GM15510 (cell line): ENCODE data around the gene NPL.

Source experiments
- POLR2A ChIP-seq: IDR thresholded peaks from 3 replicates; pipeline ENCODE4 v1.6.1; 2011; ENCODE audit warnings: borderline replicate concordance; ENCODE audit not compliant: insufficient read length; ENCODE audit errors: extremely low read depth

The NPL gene

DNA sequence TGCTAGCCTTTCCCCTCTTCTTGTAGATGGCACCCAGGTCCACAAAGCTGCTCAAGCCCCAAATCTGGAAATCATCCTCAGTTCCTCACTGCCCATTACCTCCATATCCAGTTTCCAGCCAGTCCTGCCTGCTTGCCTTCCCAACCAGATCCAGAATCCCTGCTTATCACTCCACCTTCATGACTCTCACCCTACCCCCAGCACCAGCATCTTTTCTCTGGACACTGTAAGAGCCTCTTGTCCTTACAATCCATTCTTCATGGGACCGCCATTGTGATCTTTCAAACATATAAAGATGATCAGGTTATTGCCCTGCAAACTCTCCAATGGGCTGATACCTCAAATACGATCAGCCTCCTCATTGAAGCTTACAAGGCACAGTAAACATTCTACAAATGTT lies 23.5 kb upstream of the NPL start:
- TF ChIP-seq POLR2A, result no peak

DNA sequence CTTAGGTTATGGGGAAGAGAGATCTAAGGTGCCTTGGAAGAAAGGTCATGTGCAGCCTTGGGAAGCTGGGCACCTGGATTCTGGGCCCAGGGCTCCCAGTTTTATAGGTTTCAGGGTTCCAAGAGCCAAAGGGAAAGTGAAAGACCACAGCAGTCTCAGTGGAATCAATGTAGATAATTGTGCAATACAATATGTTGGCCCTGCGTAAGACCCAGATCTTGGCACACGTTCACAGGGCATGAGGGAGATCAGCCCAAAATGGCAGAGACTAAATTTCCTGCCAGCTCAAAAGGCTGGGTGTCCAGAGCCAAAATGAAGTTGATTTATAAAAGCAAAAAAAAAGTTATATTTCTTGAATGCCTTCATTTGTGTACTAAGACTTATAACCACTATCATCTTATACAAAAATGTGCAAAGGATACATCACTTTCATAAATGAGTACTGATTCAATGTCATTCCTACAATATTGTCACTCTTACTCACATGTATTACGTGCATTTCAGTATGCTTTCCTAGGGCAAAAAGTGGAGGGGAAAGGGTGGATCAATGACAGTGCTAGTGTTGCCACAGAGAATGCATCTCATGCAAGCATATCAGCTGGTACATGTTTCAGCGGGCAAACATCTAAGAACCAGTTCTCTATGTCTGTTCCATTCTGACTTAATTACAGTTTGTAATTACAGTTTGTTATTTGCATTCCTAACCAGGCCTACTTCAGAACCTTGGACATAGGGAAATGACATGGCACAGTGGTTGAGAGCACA lies 22.5 kb upstream of the NPL start:
- TF ChIP-seq POLR2A, result no peak

DNA sequence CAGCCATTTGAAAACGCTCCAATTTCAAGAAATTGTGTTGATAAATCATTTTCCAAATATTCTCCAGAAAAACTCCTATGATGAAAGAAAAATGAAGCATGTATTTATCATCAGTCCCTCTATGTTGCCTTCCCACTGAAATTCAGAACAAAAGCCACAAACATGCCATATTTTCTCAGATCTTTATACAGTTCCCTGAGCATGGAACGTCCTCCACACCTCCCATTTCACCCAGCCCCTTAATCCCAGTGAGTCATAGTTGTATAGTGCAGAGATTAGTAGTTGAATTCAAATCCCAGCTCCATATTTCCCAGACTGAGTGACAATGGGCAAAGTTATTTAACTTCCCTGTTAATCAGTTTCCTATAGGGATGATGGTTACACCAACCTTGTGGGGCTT lies 20.6 kb upstream of the NPL start:
- TF ChIP-seq POLR2A, result no peak

DNA sequence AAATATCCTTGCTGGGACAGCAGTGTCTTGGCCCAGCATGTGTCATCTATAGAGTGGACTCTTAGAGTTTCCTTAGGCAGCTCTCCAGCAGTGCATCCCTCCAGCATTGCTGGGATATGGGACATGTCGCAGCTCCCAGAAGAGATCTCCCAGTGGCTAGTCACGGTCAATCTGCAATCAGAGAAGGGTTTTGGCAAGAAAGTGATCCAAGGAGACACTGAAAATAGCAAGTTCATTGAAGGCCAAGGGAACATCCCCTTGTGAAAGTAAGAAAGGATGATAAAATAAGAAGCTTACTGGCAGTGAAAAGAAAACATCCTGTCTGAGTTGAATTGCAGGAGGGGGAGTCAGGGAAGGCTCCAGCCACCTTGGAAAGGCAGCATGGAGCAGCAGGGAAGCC lies 19.3 kb upstream of the NPL start:
- no peak for TF ChIP-seq POLR2A

DNA sequence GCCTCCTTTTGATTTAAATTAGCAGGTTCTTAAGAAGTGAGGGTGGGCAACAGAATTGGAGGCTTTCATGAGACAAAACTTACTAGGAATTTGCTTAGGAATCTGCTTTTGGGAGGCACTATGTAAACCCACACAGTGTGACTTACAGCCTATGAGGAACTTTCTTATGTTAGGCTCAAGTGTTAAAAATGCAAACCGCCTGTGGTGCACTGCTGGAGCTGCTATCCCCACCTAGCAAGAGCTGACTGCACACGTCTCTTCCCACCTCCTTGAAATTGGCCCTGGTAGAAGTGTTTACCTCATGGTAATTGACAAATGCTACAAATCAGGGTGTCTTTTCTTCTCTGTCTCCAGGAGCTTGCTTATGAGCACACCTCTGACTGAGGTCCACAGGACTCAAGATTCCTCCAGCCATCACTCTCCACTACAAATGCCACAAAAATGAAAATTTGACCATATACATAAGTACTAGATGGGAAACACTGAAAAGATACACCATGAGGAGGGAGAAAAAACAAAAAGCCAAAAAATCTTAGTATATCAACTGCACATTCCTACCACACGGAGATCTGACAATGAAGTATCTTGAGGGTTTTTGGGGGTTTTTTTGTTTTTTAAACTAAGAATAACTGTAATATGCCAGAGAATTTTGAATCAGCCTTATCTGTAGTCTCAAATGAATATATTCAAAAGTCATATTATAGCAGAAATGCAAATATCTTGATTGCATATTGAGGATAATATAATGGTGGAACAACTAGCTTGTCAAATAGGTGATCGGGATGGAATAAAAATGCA lies 18.2 kb upstream of the NPL start:
- no peak for TF ChIP-seq POLR2A

DNA sequence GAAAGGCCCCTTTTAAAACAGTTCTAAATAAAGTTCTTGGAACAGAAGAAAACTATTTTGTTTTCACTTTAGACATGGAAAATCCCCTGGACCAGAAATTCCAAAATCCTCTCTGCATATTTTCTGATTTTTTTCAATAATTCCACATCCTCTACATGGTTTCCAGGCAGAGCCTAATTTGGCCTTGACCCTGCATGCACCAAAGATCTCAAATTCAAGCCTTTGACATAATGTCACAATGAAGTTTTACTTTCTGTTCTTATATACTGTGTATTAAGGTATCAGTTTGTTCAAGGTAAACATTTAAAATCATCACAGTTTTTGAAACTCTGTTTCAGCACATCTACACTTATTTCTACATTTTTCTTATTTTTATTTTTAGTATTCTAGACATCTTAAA lies 12.2 kb upstream of the NPL start:
- TF ChIP-seq POLR2A, result no peak

DNA sequence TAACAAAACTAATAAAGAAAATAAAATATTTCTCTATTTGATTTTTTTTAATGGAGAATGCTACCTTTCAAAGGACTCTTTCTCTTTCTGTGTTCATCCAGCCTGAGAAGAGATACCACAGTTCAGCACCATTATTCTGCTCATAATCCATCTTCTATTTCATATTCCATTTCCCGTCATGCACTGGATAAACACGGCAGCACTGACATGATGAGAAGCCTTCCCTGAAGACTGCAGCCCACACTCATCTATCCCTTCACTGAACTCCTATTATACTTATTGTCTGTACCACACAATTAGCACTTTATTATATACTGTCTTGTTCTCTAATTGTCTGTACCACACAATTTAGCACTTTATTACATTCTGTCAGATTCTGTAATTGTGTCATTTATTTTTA lies 10.7 kb upstream of the NPL start:
- no peak for TF ChIP-seq POLR2A

DNA sequence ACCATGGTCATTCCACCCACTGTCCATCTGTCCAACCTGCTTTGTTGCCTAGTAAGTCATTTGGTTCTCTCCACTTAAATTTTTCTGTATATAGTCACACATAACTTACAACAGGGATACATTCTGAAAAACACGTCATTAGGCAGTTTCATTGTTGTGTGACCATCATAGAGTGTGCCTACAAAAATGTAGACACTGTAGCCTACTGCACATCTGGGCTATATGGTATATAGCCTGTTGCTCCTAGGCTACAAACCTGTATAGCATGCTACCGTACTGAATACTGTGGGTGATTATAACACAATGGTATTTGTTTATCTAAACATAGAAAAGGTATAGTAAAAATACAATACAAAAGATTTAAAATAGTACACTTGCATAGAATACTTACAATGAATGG lies 10.0 kb upstream of the NPL start:
- TF ChIP-seq POLR2A, result no peak

DNA sequence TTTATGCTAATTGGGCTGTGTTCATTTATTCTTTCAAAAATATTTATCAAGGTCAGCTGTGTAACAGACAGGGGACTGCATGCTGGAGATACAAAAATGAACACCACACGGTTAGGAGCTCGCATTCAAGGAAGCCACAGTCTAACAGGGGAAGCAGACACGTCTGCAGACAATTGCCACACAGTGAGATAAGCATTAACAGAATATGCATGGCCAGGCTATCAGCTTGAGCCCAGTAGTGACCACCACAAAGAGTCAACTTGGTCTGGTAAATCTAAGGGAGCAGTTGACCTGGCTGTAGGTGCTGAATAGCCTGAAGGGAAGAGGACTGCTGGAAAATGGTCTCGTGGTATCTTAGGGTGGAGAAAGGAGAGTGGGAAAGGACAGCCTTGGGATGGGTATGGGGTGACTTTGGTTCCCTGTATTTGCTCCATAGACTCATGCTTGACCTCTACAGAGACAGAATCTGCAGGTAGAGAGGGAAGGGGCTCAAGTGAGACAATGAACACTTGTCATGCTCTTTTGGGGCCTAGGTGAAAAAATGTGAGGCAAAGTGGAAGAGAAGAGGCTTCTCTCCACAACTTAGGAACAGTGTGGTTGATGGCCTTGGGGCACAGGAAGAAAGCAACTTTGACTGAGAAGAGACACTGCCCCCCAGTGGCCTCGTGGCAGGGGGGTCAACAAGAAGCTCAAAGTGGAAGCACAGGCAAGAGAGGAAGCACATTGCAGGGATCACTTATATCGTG lies 7.6 kb upstream of the NPL start:
- TF ChIP-seq POLR2A, result no peak

DNA sequence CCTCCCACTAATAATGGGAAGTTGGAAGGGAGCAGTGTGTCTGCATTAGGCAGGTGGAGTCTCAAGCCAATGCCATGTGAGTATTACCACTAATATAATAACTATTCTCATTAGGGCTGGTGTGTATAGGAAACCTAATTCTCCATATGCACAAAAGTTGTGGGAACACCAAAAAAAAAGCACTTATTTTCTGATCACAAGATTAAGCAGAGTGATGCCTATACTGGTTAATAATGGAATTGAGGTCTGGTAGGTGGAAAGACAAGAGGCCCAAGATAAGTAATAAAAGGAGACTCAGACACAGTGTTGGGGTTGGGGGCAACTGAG lies 7.0 kb upstream of the NPL start:
- TF ChIP-seq POLR2A, result no peak

DNA sequence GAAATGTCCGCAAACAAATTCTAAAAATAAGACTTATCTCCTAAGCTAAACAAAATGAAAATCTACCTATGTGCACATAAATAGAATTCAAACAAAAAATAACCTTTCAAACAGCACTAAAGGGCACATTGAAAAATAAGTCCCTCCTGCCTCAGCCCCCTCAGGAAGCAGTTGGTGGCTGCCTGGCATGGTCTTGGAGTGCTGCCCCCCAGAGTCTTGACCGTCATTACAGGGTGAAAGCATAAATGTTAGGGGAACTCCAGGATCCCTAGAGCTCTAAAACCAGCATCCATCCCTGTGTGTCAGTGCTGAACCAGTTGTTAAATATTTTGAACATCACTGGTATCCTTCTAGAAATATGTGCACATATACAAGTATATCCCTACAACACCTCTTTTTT lies 6.5 kb upstream of the NPL start:
- TF ChIP-seq POLR2A, result no peak

DNA sequence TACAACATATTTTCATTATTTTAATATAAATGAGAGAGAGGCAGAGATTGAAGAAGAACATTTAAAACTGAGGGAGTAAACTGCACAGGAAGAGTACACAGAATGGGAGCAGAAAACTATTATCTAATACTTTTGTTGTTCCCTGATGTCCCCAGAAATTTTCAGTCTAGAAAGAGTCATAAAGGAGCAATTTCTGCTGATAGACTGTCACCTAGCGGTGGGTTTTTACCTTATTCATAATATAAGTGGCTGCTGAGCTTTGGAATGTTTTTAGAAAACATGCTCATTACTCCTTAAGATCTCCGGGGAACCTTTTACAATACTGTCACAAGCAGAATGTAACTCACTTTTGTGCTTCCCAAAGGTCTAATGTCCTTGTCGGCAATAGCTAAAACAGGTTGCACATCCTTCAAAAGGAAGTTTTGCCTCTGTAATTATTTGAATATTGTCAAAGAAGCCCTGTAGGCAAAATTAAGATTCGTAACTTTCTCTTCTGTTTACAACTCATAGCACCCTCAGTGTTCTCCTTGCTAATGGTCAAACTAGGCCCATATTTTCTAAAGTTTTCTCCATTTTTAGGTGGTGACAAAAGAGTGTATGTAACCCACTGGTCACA lies 4.9 kb upstream of the NPL start:
- no peak for TF ChIP-seq POLR2A

DNA sequence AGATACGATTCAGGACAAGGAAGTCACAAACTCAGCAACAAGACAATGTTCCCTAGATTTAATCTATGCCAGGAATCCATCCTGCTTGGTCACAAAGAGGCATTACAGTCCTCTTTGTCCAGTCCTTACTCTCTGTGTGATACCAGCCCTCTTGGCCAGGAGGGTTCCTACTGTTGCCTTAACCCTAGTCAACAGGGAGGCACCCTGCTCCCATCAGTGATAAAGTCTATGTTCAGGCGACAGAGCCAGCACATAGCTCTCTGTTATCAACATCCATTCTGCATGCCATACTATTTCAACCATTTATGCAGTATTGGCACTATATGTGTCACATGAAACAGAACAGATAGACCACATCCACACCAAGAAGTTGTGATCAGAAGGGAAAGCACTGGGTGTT lies 4.4 kb upstream of the NPL start:
- no peak for TF ChIP-seq POLR2A

DNA sequence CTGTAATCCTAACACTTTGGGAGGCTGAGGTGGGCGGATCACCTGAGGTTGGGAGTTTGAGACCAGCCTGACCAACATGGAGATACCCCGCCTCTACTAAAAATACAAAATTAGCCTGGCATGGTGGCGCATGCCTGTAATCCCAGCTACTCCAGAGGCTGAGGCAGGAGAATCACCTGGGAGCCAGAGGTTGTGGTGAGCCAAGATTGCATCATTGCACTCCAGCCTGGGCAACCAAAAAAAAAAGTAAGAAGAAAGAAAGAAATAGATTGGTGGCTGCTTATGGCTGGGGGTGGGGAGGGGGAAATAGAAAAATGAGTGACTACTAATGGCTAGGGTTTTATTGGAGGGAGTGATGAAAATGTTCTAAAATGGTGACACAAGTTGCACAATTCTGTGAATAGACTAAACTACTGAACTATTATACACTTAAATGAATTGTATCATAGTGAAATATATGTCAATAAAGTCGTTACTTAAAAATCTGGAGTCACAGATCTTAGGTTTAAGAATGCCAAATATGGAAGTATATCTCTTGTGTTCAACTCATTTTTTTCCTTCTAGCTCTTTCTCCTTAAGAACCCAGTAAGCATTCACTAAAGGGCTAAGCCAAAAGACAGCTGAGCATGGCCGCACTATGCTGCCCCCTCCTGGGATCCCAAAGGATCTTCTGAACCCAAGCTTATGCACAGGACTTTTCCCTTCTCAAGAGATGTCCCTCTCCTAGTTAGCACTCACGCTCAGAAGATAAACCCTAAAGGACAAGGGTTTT lies 3.2 kb upstream of the NPL start:
- no peak for TF ChIP-seq POLR2A

DNA sequence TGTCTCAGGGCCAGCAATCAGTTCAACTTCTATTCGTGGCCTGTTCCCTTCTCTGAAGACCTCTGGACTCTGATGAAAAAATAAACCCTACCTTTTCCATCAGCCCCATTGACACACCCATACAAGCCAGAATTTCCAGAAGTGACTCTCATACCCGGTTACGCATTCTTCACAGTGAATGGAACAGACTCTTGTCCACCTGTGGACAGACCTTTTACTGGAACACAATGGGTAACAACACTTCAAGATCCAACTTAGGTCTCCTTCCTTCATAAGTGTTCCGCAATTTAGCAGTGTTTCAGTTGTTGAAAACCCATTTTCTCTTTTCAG lies 2.6 kb upstream of the NPL start:
- TF ChIP-seq POLR2A, result no peak

DNA sequence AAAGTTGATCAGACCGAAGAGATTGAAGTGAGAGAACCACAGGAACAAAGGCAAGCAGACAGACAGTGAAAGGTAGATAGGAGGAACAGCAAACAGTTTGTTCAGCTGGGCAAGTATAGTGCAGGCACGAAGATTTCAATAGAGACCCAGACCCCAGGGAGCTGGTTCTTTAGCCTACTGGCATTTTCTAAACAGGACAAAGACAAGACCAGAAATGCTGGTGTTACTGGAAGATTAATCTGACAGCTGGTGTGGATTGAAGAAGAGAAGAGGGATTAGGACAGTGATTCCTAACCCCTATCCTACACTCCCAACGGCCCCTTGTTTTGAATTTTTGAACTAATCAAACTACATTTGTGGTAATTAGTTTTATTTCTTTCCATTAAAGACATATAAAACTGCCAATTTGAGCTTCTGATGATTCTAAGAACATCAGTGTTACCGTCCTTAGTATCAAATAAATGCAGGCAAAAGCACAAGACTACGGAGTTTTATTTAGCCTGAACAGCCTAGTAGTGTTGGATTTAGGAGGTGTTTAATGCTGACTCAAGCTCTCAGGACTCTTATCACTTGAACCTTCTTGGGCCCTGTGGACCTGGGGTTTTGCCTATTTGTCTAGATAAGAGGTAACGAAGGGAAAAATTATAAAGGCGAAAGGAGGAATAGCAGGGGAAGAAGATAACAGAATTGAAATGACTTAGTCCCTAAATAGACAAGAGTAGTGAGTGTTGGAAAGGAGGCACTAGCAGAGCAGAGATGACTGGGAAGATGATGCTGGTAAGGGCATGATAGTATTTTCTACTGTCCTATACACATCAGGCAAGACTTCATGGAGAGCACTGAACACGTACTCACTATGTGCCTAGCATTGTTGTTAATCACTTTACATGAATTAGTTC lies 2.0 kb downstream of the NPL start:
- TF ChIP-seq POLR2A, result no peak
